ENCODE data around the gene AUTS2. TPM values are rescaled to one million over a fixed set of nuclear protein-coding genes. Genes with fewer than 3 reads are reported as not detected.

AUTS2 gene
- total and polyA plus RNA-seq, 2 experiments from 2014 or later: 32.0 to 91.0 TPM

DNA sequence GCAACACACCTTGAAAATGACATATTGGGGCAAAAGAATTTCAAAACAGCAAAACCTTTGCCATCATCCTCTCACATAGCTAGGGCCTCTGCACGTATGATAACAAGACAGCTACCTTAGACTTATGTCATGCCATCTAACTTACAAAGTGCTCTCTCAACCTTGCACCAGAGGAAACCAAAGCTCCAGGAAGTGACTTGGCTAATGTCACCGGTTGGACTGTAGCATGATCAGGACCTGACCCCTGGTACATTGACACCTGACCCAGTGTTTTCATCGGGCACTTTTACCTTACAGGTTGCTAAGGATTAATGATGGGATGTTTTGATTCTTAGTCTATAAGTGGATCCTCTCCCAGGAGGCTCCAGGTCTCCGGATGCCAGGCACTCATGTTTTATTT, 1003.8 kb downstream of the AUTS2 start:
- Histone ChIP-seq H3K79me2 (replicated peaks; ENCODE audit: insufficient read depth) (no peaks in the 10 kb centered on the region), H3K36me3 (ENCODE audit: insufficient read depth) (0 out of 2 replicates have a peak, but pooled peaks cover 3% of the 10 kb centered on the region), H3K4me2 (no peak overlapping the region), H3F3A (replicated peaks; ENCODE audit: low read depth) (no peaks in the 10 kb centered on the region), H4K20me1 (replicated peaks; ENCODE audit: insufficient read depth) (no peaks in the 10 kb centered on the region), H3K4me3 (no peak overlapping the region), H3K27ac (ENCODE audit: low read depth) (no peak overlapping the region), H2AFZ (no peak overlapping the region), H3K9me2 (ENCODE audit: insufficient read depth) (peaks cover 6% of the 10 kb centered on the region; the same call in 1 of the 2 replicates), H3K4me1 (ENCODE audit: insufficient read depth) (peaks cover 7% of the 10 kb centered on the region), H3K27me3 (ENCODE audit: insufficient read depth) (peaks cover 29% of the 10 kb centered on the region)
- Mint-ChIP-seq H3K4me3 (no peak overlapping the region), H3K4me1 (peaks cover 18% of the 10 kb centered on the region), H3K9me3 (peaks cover 19% of the 10 kb centered on the region), H3K27ac (no peak overlapping the region), H3K36me3 (ENCODE audit: low read depth) (peaks cover 15% of the 10 kb centered on the region), H3K27me3 (ENCODE audit: insufficient read depth, low read depth, poor library complexity) (peaks cover 28% of the 10 kb centered on the region)
- ATAC-seq: no peak
- no peak for DNase-seq (ENCODE audit: low spot score)
- TF ChIP-seq EZH2phosphoT487 (IDR thresholded peaks at IDR 0.05; ENCODE audit: unreplicated experiment) (no peak), CREB1 (CRISPR knock-in tag; IDR thresholded peaks at IDR 0.05; ENCODE audit: low read depth) (no peak), ZNF331 (CRISPR knock-in tag; IDR thresholded peaks at IDR 0.05; ENCODE audit: low read depth) (no peak), EZH2 (IDR thresholded peaks at IDR 0.05; ENCODE audit: low read depth, unreplicated experiment) (no peak), JUNB (IDR thresholded peaks at IDR 0.05; ENCODE audit: unreplicated experiment) (no peak), STAT1 (IDR thresholded peaks at IDR 0.05; ENCODE audit: unreplicated experiment) (no peak)
- TF ChIP-seq, protein P1, sequence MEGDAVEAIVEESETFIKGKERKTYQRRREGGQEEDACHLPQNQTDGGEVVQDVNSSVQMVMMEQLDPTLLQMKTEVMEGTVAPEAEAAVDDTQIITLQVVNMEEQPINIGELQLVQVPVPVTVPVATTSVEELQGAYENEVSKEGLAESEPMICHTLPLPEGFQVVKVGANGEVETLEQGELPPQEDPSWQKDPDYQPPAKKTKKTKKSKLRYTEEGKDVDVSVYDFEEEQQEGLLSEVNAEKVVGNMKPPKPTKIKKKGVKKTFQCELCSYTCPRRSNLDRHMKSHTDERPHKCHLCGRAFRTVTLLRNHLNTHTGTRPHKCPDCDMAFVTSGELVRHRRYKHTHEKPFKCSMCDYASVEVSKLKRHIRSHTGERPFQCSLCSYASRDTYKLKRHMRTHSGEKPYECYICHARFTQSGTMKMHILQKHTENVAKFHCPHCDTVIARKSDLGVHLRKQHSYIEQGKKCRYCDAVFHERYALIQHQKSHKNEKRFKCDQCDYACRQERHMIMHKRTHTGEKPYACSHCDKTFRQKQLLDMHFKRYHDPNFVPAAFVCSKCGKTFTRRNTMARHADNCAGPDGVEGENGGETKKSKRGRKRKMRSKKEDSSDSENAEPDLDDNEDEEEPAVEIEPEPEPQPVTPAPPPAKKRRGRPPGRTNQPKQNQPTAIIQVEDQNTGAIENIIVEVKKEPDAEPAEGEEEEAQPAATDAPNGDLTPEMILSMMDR (conservative IDR thresholded peaks at IDR 0.05; ENCODE audit: low read depth in 2 of 2): no peak
- TF ChIP-seq, protein P2, sequence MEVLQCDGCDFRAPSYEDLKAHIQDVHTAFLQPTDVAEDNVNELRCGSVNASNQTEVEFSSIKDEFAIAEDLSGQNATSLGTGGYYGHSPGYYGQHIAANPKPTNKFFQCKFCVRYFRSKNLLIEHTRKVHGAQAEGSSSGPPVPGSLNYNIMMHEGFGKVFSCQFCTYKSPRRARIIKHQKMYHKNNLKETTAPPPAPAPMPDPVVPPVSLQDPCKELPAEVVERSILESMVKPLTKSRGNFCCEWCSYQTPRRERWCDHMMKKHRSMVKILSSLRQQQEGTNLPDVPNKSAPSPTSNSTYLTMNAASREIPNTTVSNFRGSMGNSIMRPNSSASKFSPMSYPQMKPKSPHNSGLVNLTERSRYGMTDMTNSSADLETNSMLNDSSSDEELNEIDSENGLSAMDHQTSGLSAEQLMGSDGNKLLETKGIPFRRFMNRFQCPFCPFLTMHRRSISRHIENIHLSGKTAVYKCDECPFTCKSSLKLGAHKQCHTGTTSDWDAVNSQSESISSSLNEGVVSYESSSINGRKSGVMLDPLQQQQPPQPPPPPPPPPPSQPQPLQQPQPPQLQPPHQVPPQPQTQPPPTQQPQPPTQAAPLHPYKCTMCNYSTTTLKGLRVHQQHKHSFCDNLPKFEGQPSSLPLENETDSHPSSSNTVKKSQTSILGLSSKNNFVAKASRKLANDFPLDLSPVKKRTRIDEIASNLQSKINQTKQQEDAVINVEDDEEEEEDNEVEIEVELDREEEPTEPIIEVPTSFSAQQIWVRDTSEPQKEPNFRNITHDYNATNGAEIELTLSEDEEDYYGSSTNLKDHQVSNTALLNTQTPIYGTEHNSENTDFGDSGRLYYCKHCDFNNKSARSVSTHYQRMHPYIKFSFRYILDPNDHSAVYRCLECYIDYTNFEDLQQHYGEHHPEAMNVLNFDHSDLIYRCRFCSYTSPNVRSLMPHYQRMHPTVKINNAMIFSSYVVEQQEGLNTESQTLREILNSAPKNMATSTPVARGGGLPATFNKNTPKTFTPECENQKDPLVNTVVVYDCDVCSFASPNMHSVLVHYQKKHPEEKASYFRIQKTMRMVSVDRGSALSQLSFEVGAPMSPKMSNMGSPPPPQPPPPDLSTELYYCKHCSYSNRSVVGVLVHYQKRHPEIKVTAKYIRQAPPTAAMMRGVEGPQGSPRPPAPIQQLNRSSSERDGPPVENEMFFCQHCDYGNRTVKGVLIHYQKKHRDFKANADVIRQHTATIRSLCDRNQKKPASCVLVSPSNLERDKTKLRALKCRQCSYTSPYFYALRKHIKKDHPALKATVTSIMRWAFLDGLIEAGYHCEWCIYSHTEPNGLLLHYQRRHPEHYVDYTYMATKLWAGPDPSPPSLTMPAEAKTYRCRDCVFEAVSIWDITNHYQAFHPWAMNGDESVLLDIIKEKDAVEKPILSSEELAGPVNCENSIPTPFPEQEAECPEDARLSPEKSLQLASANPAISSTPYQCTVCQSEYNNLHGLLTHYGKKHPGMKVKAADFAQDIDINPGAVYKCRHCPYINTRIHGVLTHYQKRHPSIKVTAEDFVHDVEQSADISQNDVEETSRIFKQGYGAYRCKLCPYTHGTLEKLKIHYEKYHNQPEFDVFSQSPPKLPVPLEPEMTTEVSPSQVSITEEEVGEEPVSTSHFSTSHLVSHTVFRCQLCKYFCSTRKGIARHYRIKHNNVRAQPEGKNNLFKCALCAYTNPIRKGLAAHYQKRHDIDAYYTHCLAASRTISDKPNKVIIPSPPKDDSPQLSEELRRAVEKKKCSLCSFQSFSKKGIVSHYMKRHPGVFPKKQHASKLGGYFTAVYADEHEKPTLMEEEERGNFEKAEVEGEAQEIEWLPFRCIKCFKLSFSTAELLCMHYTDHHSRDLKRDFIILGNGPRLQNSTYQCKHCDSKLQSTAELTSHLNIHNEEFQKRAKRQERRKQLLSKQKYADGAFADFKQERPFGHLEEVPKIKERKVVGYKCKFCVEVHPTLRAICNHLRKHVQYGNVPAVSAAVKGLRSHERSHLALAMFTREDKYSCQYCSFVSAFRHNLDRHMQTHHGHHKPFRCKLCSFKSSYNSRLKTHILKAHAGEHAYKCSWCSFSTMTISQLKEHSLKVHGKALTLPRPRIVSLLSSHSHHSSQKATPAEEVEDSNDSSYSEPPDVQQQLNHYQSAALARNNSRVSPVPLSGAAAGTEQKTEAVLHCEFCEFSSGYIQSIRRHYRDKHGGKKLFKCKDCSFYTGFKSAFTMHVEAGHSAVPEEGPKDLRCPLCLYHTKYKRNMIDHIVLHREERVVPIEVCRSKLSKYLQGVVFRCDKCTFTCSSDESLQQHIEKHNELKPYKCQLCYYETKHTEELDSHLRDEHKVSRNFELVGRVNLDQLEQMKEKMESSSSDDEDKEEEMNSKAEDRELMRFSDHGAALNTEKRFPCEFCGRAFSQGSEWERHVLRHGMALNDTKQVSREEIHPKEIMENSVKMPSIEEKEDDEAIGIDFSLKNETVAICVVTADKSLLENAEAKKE (CRISPR knock-in tag; IDR thresholded peaks at IDR 0.05): no peak

Data from GM23338 (cell line).